SK-N-SH treated with all-trans-retinoic acid at 6 μM for 48 hours (cell line): ENCODE measurements around the gene AKT1.

Experiments
- ATAC-seq: fragments of 200-7000 bp; cut with Tn5 transposase; 3 replicates; pipeline ENCODE4 v1.9.1; 2020; ENCODE audit warnings: mild to moderate bottlenecking, moderate library complexity
- ARNTL ChIP-seq: fragments of 450-650 bp; formaldehyde crosslinking; IDR thresholded peaks from 2 replicates; pipeline ENCODE4 v1.5.0; 2020; ENCODE audit warnings: low read depth, mild to moderate bottlenecking, moderate library complexity, borderline replicate concordance
- BACH2 ChIP-seq: fragments of 250-450 bp; sonication (Bioruptor Pico); IDR thresholded peaks from 2 replicates; pipeline ENCODE4 v1.9.0; 2021; ENCODE audit warnings: mild to moderate bottlenecking, borderline replicate concordance
- CREB5 ChIP-seq: fragments of 250-450 bp; sonication (Bioruptor Pico); IDR thresholded peaks from 2 replicates; pipeline ENCODE4 v1.5.1; 2020; ENCODE audit warnings: low read depth, mild to moderate bottlenecking, moderate library complexity
- CSDC2 ChIP-seq: fragments of 250-450 bp; sonication (Bioruptor Pico); IDR thresholded peaks from 2 replicates; pipeline ENCODE4 v1.5.0; 2020; ENCODE audit warnings: mild to moderate bottlenecking, moderate library complexity
- CSRNP3 ChIP-seq: fragments of 250-450 bp; sonication (Bioruptor Pico); IDR thresholded peaks from 2 replicates; pipeline ENCODE4 v1.5.1; 2021; ENCODE audit warnings: mild to moderate bottlenecking, moderate library complexity
- ESRRG ChIP-seq: fragments of 250-450 bp; sonication (Bioruptor Pico); IDR thresholded peaks from 2 replicates; pipeline ENCODE4 v1.6.1; 2021; ENCODE audit warnings: mild to moderate bottlenecking
- GLIS3 ChIP-seq: fragments of 250-450 bp; sonication (Bioruptor Pico); IDR thresholded peaks from 2 replicates; pipeline ENCODE4 v1.5.0; 2020; ENCODE audit warnings: mild to moderate bottlenecking, moderate library complexity
- ISL1 ChIP-seq: fragments of 250-450 bp; sonication (Bioruptor Pico); IDR thresholded peaks from 2 replicates; pipeline ENCODE4 v2.1.2; 2022; ENCODE audit warnings: mild to moderate bottlenecking, moderate library complexity
- OSR1 ChIP-seq: fragments of 250-450 bp; sonication (Bioruptor Pico); IDR thresholded peaks from 2 replicates; pipeline ENCODE4 v1.8.0; 2022; ENCODE audit warnings: moderate library complexity, mild to moderate bottlenecking, inconsistent platforms
- POU6F1 ChIP-seq: fragments of 250-450 bp; sonication (Bioruptor Pico); IDR thresholded peaks from 2 replicates; pipeline ENCODE4 v1.8.0; 2021; ENCODE audit warnings: low read depth, mild to moderate bottlenecking, moderate library complexity, borderline replicate concordance
- PPARA ChIP-seq: fragments of 250-450 bp; sonication (Bioruptor Pico); IDR thresholded peaks from 2 replicates; pipeline ENCODE4 v1.5.0; 2020; ENCODE audit warnings: mild to moderate bottlenecking, borderline replicate concordance
- SNAI2 ChIP-seq: fragments of 250-450 bp; sonication (Bioruptor Pico); IDR thresholded peaks from 2 replicates; pipeline ENCODE4 v1.5.0; 2020; ENCODE audit warnings: mild to moderate bottlenecking, moderate library complexity
- TCF4 ChIP-seq: fragments of 250-450 bp; sonication (Bioruptor Pico); IDR thresholded peaks from 2 replicates; pipeline ENCODE4 v1.8.0; 2021; ENCODE audit warnings: mild to moderate bottlenecking, moderate library complexity, borderline replicate concordance
- TOX ChIP-seq: fragments of 250-450 bp; sonication (Bioruptor Pico); IDR thresholded peaks from 2 replicates; pipeline ENCODE4 v1.8.0; 2021; ENCODE audit warnings: mild to moderate bottlenecking, moderate library complexity, borderline replicate concordance
- TSHZ2 ChIP-seq: fragments of 250-450 bp; sonication (Bioruptor Pico); IDR thresholded peaks from 2 replicates; pipeline ENCODE4 v1.5.0; 2020; ENCODE audit warnings: mild to moderate bottlenecking, moderate library complexity
- ZC3H10 ChIP-seq: fragments of 250-450 bp; sonication (Bioruptor Pico); IDR thresholded peaks from 2 replicates; pipeline ENCODE4 v1.5.1; 2021; ENCODE audit warnings: mild to moderate bottlenecking, moderate library complexity
- ZFP3 ChIP-seq: fragments of 250-450 bp; sonication (Bioruptor Pico); IDR thresholded peaks from 2 replicates; pipeline ENCODE4 v1.5.0; 2020; ENCODE audit warnings: mild to moderate bottlenecking, moderate library complexity
- ZFP30 ChIP-seq: fragments of 450-650 bp; formaldehyde crosslinking; IDR thresholded peaks from 2 replicates; pipeline ENCODE4 v1.5.0; 2022; ENCODE audit warnings: mild to moderate bottlenecking, moderate library complexity
- ZNF565 ChIP-seq: fragments of 450-650 bp; formaldehyde crosslinking; conservative IDR thresholded peaks from 2 replicates; pipeline ENCODE4 v1.5.0; 2020; ENCODE audit warnings: low read depth, mild to moderate bottlenecking, moderate library complexity
- ZNF70 ChIP-seq: fragments of 450-650 bp; formaldehyde crosslinking; IDR thresholded peaks from 2 replicates; pipeline ENCODE4 v1.5.0; 2020; ENCODE audit warnings: mild to moderate bottlenecking, moderate library complexity
- ZNF8 ChIP-seq: fragments of 450-650 bp; formaldehyde crosslinking; IDR thresholded peaks from 2 replicates; pipeline ENCODE4 v1.5.0; 2020; ENCODE audit warnings: mild to moderate bottlenecking, moderate library complexity

AKT1 gene

GRCh38 chr14:104734991-104735779 lies 60.4 kb downstream of the AKT1 start:
- ATAC-seq = no peak

GRCh38 chr14:104734601-104734990 lies 61.0 kb downstream of the AKT1 start:
- no peak for ATAC-seq
- TF ChIP-seq CSDC2 (CRISPR knock-in tag) = no peak
- TF ChIP-seq, all 23 proteins: peak for 0

More at GRCh38 chr14:104734991-104735779, 60.4 kb downstream of the AKT1 start:
- TF ChIP-seq TSHZ2 (CRISPR knock-in tag) = no peak
- no peak for TF ChIP-seq ZNF70 (CRISPR knock-in tag)
- no peak for TF ChIP-seq PPARA (CRISPR knock-in tag)
- no peak for TF ChIP-seq POU6F1
- no peak for TF ChIP-seq CSDC2 (CRISPR knock-in tag)
- TF ChIP-seq ZNF8 (CRISPR knock-in tag) = no peak
- no peak for TF ChIP-seq TOX (CRISPR knock-in tag)
- TF ChIP-seq ESRRG = no peak
- TF ChIP-seq ISL1 (CRISPR knock-in tag) = no peak

- no peak; the same call in 2 of the 3 replicates for ATAC-seq
- TF ChIP-seq SNAI2 = no peak
- no peak for TF ChIP-seq ZNF8 (CRISPR knock-in tag)
- no peak for TF ChIP-seq ISL1 (CRISPR knock-in tag)
- TF ChIP-seq ZFP3 (CRISPR knock-in tag) = no peak
- TF ChIP-seq OSR1 (CRISPR knock-in tag) = no peak
- TF ChIP-seq ZNF565 (CRISPR knock-in tag) = no peak
- TF ChIP-seq ARNTL (CRISPR knock-in tag) = no peak
- TF ChIP-seq GLIS3 (CRISPR knock-in tag) = no peak
- TF ChIP-seq ZC3H10 (CRISPR knock-in tag) = no peak
- TF ChIP-seq ZFP30 (CRISPR knock-in tag) = no peak
- TF ChIP-seq PPARA (CRISPR knock-in tag) = no peak
- no peak for TF ChIP-seq CREB5 (CRISPR knock-in tag)
- TF ChIP-seq TCF4 = no peak
- no peak for TF ChIP-seq CSRNP3
- no peak for TF ChIP-seq TOX (CRISPR knock-in tag)
- no peak for TF ChIP-seq POU6F1
- no peak for TF ChIP-seq BACH2 (CRISPR knock-in tag)
- TF ChIP-seq ZNF70 (CRISPR knock-in tag) = no peak
- TF ChIP-seq CSDC2 (CRISPR knock-in tag) = no peak
Observed at GRCh38 chr14:104734051-104734587, 61.4 kb downstream of the AKT1 start.
